HG02623 (cell line): ENCODE results near the gene PRSS2.
"Not testable (repeated sequence)": the region's sequence is repeated elsewhere in the genome, so short reads cannot be mapped to it uniquely, and the experiment has no call there.

Experiments used
- ATAC-seq: cut with Tn5 transposase; IDR thresholded peaks from one replicate; pipeline ENCODE4 v1.9.1; 2021; ENCODE audit warnings: moderate library complexity; ENCODE audit not compliant: unreplicated experiment

PRSS2 gene

GRCh38 chr7:142758312-142758711 is 12.5 kb upstream of the PRSS2 start:
- ATAC-seq: not testable (repeated sequence)

GRCh38 chr7:142759433-142759832 is 11.3 kb upstream of the PRSS2 start:
- no peak for ATAC-seq

- no peak for ATAC-seq
Measured at GRCh38 chr7:142760071-142760642, 10.6 kb upstream of the PRSS2 start.

GRCh38 chr7:142761606-142762005 is 9.2 kb upstream of the PRSS2 start:
- ATAC-seq: not testable (repeated sequence)

GRCh38 chr7:142762104-142762503 is 8.7 kb upstream of the PRSS2 start:
- no peak for ATAC-seq

GRCh38 chr7:142767451-142767850 is 3.3 kb upstream of the PRSS2 start:
- no peak for ATAC-seq

GRCh38 chr7:142767861-142768260 is 2.9 kb upstream of the PRSS2 start:
- no peak for ATAC-seq

- ATAC-seq: not testable (repeated sequence)
Measured at GRCh38 chr7:142768885-142769284, 1.9 kb upstream of the PRSS2 start.

- peak; percentile 95 for ATAC-seq
Measured at GRCh38 chr7:142771353-142771723, 568 bp downstream of the PRSS2 start.

- ATAC-seq: no peak
Measured at GRCh38 chr7:142772051-142772450, 1.3 kb downstream of the PRSS2 start.

- ATAC-seq: no peak
Measured at GRCh38 chr7:142772673-142773072, 1.9 kb downstream of the PRSS2 start.

- ATAC-seq: no peak
Measured at GRCh38 chr7:142773230-142773629, 2.5 kb downstream of the PRSS2 start.

GRCh38 chr7:142773937-142774744 is 3.4 kb downstream of the PRSS2 start:
- no peak for ATAC-seq

- ATAC-seq: no peak
Measured at GRCh38 chr7:142774826-142775225, 4.1 kb downstream of the PRSS2 start.

GRCh38 chr7:142775351-142776115 is 4.8 kb downstream of the PRSS2 start:
- ATAC-seq: not testable (repeated sequence)

GRCh38 chr7:142776206-142776844 is 5.6 kb downstream of the PRSS2 start:
- ATAC-seq: no peak

- not testable (repeated sequence) for ATAC-seq
Measured at GRCh38 chr7:142776845-142777225, 6.1 kb downstream of the PRSS2 start.

GRCh38 chr7:142777318-142777717 is 6.5 kb downstream of the PRSS2 start:
- ATAC-seq: no peak

- ATAC-seq: peak; percentile 86
Measured at GRCh38 chr7:142782922-142783900, 12.4 kb downstream of the PRSS2 start.

GRCh38 chr7:142784096-142784495 is 13.3 kb downstream of the PRSS2 start:
- no peak for ATAC-seq
